HG02588 (cell line): ENCODE results near the gene UNC45A.

Experiments
- ATAC-seq: cut with Tn5 transposase; IDR thresholded peaks from one replicate; pipeline ENCODE4 v1.9.1; 2021; ENCODE audit warnings: mild to moderate bottlenecking, moderate library complexity; ENCODE audit not compliant: unreplicated experiment

Gene UNC45A

DNA sequence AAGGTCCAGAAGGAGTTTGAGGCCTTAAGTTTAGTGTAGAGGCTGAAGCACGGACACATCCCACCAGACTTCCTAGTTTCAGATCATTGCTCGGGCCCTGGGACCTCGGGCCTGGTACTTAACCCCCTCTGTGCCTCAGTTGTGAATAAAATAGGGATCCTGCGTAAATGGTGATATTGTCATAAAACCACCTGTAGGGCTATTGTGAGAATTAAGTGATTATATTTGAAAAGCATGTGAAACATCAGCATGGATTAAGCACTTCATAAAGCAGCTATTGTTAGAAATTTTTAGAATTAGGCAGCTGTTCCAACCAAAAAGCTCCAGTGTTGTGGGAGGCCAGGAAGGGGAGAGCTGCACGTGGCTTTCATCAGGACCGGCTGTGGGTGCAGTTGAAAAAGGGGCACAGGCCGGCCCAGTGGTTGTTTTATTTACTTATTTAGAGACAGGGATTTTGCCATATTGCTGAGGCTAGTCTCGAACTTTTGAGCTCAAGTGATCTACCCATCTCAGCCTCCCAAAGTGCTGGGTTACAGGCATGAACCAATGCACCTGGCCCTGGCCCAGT, 24.0 kb downstream of the UNC45A start:
- no peak for ATAC-seq

GRCh38 chr15:90959894-90960293, 24.8 kb downstream of the UNC45A start:
- no peak for ATAC-seq

- no peak for ATAC-seq
Observed at GRCh38 chr15:90960298-90961091, 25.4 kb downstream of the UNC45A start.

GRCh38 chr15:90962021-90962420, 26.9 kb downstream of the UNC45A start:
- no peak for ATAC-seq

- no peak for ATAC-seq
Observed at GRCh38 chr15:90966262-90966661, 31.2 kb downstream of the UNC45A start.

DNA sequence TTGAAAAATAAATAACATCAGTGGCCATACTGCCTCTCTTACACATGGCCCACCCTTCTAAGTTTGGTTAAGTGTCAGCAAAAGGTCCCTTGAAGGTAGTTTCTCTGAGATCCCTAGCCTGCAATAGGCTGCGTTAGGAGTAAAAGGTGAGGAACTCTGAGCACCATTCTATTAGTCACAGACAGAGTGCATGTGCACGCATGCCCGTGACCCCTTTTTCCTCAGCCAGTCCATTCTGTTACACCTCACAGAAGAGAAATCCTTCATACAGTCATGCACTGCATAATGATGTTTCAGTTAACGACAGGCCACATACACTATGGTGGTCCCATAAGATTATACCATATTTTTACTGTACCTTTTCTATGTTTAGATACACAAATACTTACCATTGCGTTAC, 32.1 kb downstream of the UNC45A start:
- no peak for ATAC-seq

- ATAC-seq = no peak
Observed at GRCh38 chr15:90968434-90968833, 33.3 kb downstream of the UNC45A start.

DNA sequence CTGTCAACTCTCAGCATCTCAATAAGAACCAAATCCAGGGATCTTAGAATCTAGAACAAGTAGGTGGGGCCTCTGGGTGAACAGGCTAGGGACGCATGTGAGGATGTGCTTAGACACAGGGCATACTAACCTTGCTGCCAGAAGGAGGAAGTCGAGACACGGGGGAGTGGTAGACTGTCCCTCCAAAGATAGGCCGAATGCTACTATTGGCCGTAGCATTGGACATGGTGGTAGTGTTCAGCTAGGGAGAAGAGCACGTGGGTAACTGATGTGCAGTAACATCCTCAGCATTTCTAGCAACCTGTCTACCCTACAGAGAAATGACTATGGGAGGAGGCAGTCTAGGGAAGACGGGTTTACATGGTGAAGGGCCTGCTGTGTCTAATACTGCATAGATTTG, 35.2 kb downstream of the UNC45A start:
- ATAC-seq = no peak

DNA sequence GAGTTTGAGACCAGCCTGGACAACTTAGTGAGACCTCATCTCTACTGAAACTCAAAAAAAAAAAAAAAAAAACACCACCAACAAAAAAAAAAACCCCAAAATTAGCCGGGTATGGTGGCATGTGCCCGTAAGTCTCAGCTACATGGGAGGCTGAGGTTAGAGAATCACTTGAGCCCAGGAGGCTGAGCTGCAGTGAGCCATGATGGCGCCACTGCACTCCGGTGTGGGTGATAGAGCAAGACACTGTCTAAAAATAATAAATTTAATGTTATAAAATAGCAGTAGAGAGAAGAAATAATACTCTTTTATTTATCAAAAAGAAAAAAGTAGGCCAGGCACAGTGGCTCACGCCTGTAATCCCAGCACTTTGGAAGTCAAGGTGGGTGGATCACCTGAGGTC, 37.0 kb downstream of the UNC45A start:
- no peak for ATAC-seq

GRCh38 chr15:90974216-90974615, 39.1 kb downstream of the UNC45A start:
- ATAC-seq = no peak

GRCh38 chr15:90979582-90979981, 44.5 kb downstream of the UNC45A start:
- no peak for ATAC-seq

GRCh38 chr15:90981681-90982080, 46.6 kb downstream of the UNC45A start:
- no peak for ATAC-seq

GRCh38 chr15:90982135-90982534, 47.0 kb downstream of the UNC45A start:
- no peak for ATAC-seq

GRCh38 chr15:90986790-90987507, 51.9 kb downstream of the UNC45A start:
- ATAC-seq = no peak

- no peak for ATAC-seq
Observed at GRCh38 chr15:90987561-90988141, 52.6 kb downstream of the UNC45A start.

DNA sequence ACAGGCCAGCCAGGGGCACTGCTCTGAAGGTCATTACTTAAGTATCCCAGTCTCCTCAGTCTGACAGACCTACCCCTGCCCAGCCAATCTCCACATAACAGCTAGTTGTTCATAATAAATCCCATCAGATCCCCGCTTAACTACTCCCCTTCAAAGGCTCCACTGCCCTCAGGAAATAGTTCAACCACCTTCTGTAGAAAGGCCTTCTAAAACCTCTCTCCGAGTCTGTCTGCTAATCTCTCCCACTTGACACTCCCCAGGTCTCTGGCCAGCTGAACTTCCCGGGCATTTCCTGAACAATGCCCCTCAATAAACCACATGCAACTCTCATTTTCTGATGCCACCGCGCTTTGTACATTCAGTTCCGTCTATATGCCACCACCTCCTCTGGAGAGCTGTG, 53.2 kb downstream of the UNC45A start:
- no peak for ATAC-seq

DNA sequence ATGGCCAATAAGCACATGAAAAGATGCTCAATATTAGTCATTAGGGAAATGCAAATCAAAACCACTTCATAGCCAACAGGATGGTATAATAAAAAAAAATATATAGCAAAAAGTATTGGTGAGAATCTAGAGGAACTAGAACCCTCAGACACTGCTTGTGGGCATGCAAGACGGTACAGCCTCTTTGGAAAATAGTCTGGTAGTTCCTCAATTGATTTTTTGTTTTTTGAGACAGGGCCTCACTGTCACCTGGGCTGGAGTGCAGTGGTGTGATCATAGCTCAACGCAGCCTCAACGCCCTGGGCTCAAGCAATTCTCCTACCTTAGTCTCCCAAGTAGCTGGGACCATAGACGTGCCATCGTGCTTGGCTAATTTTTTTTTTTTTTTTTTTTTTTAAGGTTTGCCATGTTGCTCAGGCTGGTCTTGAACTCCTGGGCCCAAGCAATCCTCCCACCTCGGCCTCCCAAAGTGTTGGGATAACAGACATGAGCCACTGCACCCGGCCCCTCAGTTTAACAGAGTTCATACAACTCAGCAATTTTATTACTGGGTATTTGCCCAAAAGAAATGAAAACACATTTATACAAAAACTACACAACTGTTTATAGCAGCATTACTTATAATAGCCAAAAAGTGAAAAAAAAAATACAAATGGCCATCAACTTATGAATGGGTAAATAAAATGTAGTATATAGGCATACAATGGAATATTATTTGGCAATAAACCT, 54.1 kb downstream of the UNC45A start:
- ATAC-seq = no peak

DNA sequence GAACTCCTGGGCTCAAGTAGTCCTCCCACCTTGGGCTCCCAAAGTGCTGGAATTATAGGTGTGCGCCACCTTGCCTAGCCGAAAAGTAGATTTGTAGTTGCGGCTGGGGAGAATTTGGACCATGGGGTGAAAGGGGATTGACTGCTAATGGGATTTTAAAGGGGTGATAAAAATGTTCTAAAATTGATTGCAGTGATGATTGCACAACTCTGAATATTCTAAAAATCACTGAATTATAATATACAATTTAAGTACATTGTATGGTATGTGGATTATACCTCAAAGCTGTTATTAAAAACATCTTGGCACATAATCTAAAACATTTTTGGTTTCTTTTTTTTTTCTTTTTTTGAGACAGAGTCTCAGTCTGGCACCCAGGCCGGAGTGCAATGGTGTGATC, 55.4 kb downstream of the UNC45A start:
- ATAC-seq = no peak

GRCh38 chr15:90991587-90992285, 56.7 kb downstream of the UNC45A start:
- ATAC-seq = no peak

DNA sequence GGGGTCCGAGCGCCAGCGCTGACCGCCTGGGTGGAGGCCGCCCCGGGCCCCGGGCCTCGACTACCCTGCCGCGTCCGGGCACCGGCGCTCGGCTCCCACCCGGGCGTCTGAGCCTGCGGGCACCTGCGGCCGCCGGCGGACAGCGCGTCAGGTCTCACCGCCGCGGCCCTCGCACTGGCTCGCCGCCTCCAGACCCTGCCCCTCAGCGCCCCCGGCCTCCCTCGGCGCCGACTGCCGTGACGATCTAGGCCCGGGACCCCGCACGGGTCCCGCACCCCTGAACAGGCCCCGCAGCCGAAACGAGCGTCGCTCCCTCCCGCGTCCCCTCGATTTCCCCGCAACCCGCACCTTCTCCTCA, 59.0 kb downstream of the UNC45A start:
- ATAC-seq = peak; percentile 23
